Measurements from ENCODE around the gene PBXIP1. TPM values are rescaled to one million over a fixed set of nuclear protein-coding genes. Genes with fewer than 3 reads are reported as not detected.

Gene PBXIP1
- 13.0 to 17.0 TPM (median 13.9 TPM) in 5 replicates for total RNA-seq (2022; extraction: Qiagen RNA extraction; ENCODE audit: low read depth)

GRCh38 chr1:154955718-154956543, at the start of gene PBXIP1:
Gene PBXIP1, minus strand, starts transcription at chr1:154956099. Its CDS starts 2,378 bp downstream, at chr1:154953721.

GRCh38 chr1:155002464-155003226, 46.7 kb upstream of the PBXIP1 start, which contains the start of gene ZBTB7B:
Gene ZBTB7B, plus strand, starts transcription at chr1:155002802. Its CDS starts 11,859 bp downstream, at chr1:155014661.

GRCh38 chr1:154993572-154994268, 37.8 kb upstream of the PBXIP1 start, which contains the start of gene LENEP:
Gene LENEP, plus strand, starts transcription at chr1:154993586. Its CDS starts 22 bp downstream, at chr1:154993608.

GRCh38 chr1:154982897-154983648, 27.2 kb upstream of the PBXIP1 start, which contains the start of gene FLAD1:
Gene FLAD1, plus strand, starts transcription at chr1:154983344. Its CDS starts 351 bp downstream, at chr1:154983695.

GRCh38 chr1:154974102-154974807, 18.4 kb upstream of the PBXIP1 start, which contains the start of gene CKS1B:
Gene CKS1B, plus strand, starts transcription at chr1:154974681. Its CDS starts 65 bp downstream, at chr1:154974746.

GRCh38 chr1:154970631-154971340, 14.9 kb upstream of the PBXIP1 start, which contains the start of gene SHC1:
Gene SHC1, minus strand, starts transcription at chr1:154970747. Its CDS starts 221 bp downstream, at chr1:154970526.

GRCh38 chr1:154961207-154962155, 5.6 kb upstream of the PBXIP1 start, which contains the start of gene PYGO2:
Gene PYGO2, minus strand, starts transcription at chr1:154961782. Its CDS starts 206 bp downstream, at chr1:154961576.

GRCh38 chr1:154936555-154937084, 19.3 kb downstream of the PBXIP1 start, which contains the start of gene PMVK:
Gene PMVK, minus strand, starts transcription at chr1:154936719. Its CDS starts 34 bp downstream, at chr1:154936685.

Other genes starting within 250 kb of the PBXIP1 start
- 0.06 to 0.25 TPM (median 0.11 TPM) in 5 replicates for gene KCNN3, start 85.8 kb downstream of the PBXIP1 start, total RNA-seq (2022; extraction: Qiagen RNA extraction; ENCODE audit: low read depth)
- gene PMVK, start 19.4 kb downstream of the PBXIP1 start, total RNA-seq (2022; extraction: Qiagen RNA extraction; ENCODE audit: low read depth), result 34.0 to 43.1 TPM (median 39.3 TPM) in 5 replicates
- 22.8 to 24.9 TPM (median 23.9 TPM) in 5 replicates for gene PYGO2, start 5.7 kb upstream of the PBXIP1 start, total RNA-seq (2022; extraction: Qiagen RNA extraction; ENCODE audit: low read depth)
- gene SHC1, start 14.6 kb upstream of the PBXIP1 start, total RNA-seq (2022; extraction: Qiagen RNA extraction; ENCODE audit: low read depth), result 136 to 154 TPM (median 140 TPM) in 5 replicates
- 328 to 363 TPM (median 338 TPM) in 5 replicates for gene CKS1B, start 18.6 kb upstream of the PBXIP1 start, total RNA-seq (2022; extraction: Qiagen RNA extraction; ENCODE audit: low read depth)
- gene FLAD1, start 27.2 kb upstream of the PBXIP1 start, total RNA-seq (2022; extraction: Qiagen RNA extraction; ENCODE audit: low read depth), result 40.1 to 46.0 TPM (median 41.6 TPM) in 5 replicates
- gene LENEP, start 37.5 kb upstream of the PBXIP1 start, total RNA-seq (2022; extraction: Qiagen RNA extraction; ENCODE audit: low read depth), result not detected in 5 replicates
- 19.7 to 26.6 TPM (median 25.9 TPM) in 5 replicates for gene ZBTB7B, start 46.7 kb upstream of the PBXIP1 start, total RNA-seq (2022; extraction: Qiagen RNA extraction; ENCODE audit: low read depth)
- gene DCST2, start 77.7 kb upstream of the PBXIP1 start, total RNA-seq (2022; extraction: Qiagen RNA extraction; ENCODE audit: low read depth), result 0.22 to 0.72 TPM (median 0.46 TPM) in 5 replicates
- gene DCST1, start 77.7 kb upstream of the PBXIP1 start, total RNA-seq (2022; extraction: Qiagen RNA extraction; ENCODE audit: low read depth), result not detected in 5 replicates
- gene ADAM15, start 95.2 kb upstream of the PBXIP1 start, total RNA-seq (2022; extraction: Qiagen RNA extraction; ENCODE audit: low read depth), result 64.6 to 76.9 TPM (median 67.8 TPM) in 5 replicates
- gene EFNA4, start 107.6 kb upstream of the PBXIP1 start, total RNA-seq (2022; extraction: Qiagen RNA extraction; ENCODE audit: low read depth), result 7.3 to 9.0 TPM (median 8.4 TPM) in 5 replicates
- 3.7 to 5.6 TPM (median 4.2 TPM) in 5 replicates for gene EFNA3, start 122.7 kb upstream of the PBXIP1 start, total RNA-seq (2022; extraction: Qiagen RNA extraction; ENCODE audit: low read depth)
- 30.6 to 50.0 TPM (median 37.3 TPM) in 5 replicates for gene EFNA1, start 171.8 kb upstream of the PBXIP1 start, total RNA-seq (2022; extraction: Qiagen RNA extraction; ENCODE audit: low read depth)
- gene SLC50A1, start 179.8 kb upstream of the PBXIP1 start, total RNA-seq (2022; extraction: Qiagen RNA extraction; ENCODE audit: low read depth), result 34.2 to 39.1 TPM (median 35.5 TPM) in 5 replicates
- 78.1 to 102 TPM (median 91.3 TPM) in 5 replicates for gene DPM3, start 184.4 kb upstream of the PBXIP1 start, total RNA-seq (2022; extraction: Qiagen RNA extraction; ENCODE audit: low read depth)
- 226 to 250 TPM (median 230 TPM) in 5 replicates for gene KRTCAP2, start 217.2 kb upstream of the PBXIP1 start, total RNA-seq (2022; extraction: Qiagen RNA extraction; ENCODE audit: low read depth)
- gene TRIM46, start 217.8 kb upstream of the PBXIP1 start, total RNA-seq (2022; extraction: Qiagen RNA extraction; ENCODE audit: low read depth), result 1.3 to 1.8 TPM (median 1.4 TPM) in 5 replicates